ENCODE data around the gene TNS1. TPM values are rescaled to one million over a fixed set of nuclear protein-coding genes. Genes with fewer than 3 reads are reported as not detected.

Gene TNS1
- total RNA-seq, 1 experiment from 2014 or later: 6.2 TPM

GRCh38 chr2:217988014-217988839 is 14.6 kb downstream of the TNS1 start:
- intact Hi-C loops (cut with micrococcal nuclease): loop anchor here (1.0 to 5.0 kb wide), 5 partner anchors 40 to 203 kb away; no protein-coding TSS in a partner anchor
- ChIA-PET RAD21 (ENCODE audit: low non-redundant PET in 1 of 2, low total read pairs in 2 of 2, uncharacterized antibody in 2 of 2, unreplicated experiment in 2 of 2) (interaction anchor here in 1 of 2 experiments (1.0 to 1.3 kb wide), 2 partner anchors 102 to 203 kb away, joined by 4 to 5 read pairs; no protein-coding TSS in a partner anchor), CTCF (interaction anchor here (1.3 to 1.8 kb wide), 3 partner anchors 101 to 202 kb away, joined by 6 to 26 read pairs (median 6); no protein-coding TSS in a partner anchor), POLR2A (interaction anchor here (1.0 kb wide), 1 partner anchor 202 kb away, joined by 4 read pairs; no protein-coding TSS in a partner anchor)
- Histone ChIP-seq H3K27ac (ENCODE audit: low read depth, low read length) (peak overlapping the region; percentile 21; the same call in 1 of the 2 replicates), H3K36me3 (ENCODE audit: control insufficient read depth in 1 of 2, insufficient read depth in 2 of 2, low read length in 2 of 2) (no peaks in the 10 kb centered on the region), H2AFZ (ENCODE audit: low read depth, low read length, poor library complexity, severe bottlenecking) (no peak overlapping the region), H3K27me3 (ENCODE audit: insufficient read depth, low read length) (no peaks in the 10 kb centered on the region), H3K9me2 (ENCODE audit: insufficient read depth) (no peaks in the 10 kb centered on the region), H3K4me1 (ENCODE audit: control insufficient read depth in 1 of 2, insufficient read depth in 2 of 2, low read length in 2 of 2) (peaks cover 10 to 17% of the 10 kb centered on the region in 2 experiments), H3K9me3 (ENCODE audit: control insufficient read depth in 1 of 2, insufficient read depth in 1 of 2, low read depth in 1 of 2, low read length in 2 of 2) (no peaks in the 10 kb centered on the region), H4K20me1 (ENCODE audit: insufficient read depth) (no peaks in the 10 kb centered on the region), H3K4me3 (replicated peaks in 1 of 2; ENCODE audit: low read depth in 1 of 2, low read length in 2 of 2) (peak overlapping the region; percentile 6 to 46), H3K4me2 (ENCODE audit: low read length) (peak overlapping the region; percentile 78), H3K79me2 (ENCODE audit: insufficient read depth, low read length) (no peaks in the 10 kb centered on the region), H3K9ac (ENCODE audit: low read length) (peak overlapping the region; percentile 24; the same call in 1 of the 2 replicates)
- TF ChIP-seq POLR2AphosphoS5 (IDR thresholded peaks at IDR 0.05; ENCODE audit: low read depth, low read length): peak; percentile 38
- TF ChIP-seq YY1 (IDR thresholded peaks at IDR 0.05; ENCODE audit: extremely low read depth, insufficient replicate concordance, low read depth, low read length): peak; percentile 24
- TF ChIP-seq RAD21 (IDR thresholded peaks at IDR 0.05; ENCODE audit: low read depth): peak; percentile 89
- no peak for TF ChIP-seq SIN3A (IDR thresholded peaks at IDR 0.05; ENCODE audit: low read depth)
- peak; percentile 88 for TF ChIP-seq SP1 (IDR thresholded peaks at IDR 0.05; ENCODE audit: low read depth)
- no peak for TF ChIP-seq EGR1 (IDR thresholded peaks at IDR 0.05; ENCODE audit: low read depth)
- peak; percentile 79 to 85 (median 84) for TF ChIP-seq CTCF (IDR thresholded peaks at IDR 0.05 in 2 of 3, conservative IDR thresholded peaks at IDR 0.05 in 1 of 3; ENCODE audit: borderline replicate concordance in 1 of 3, insufficient read depth in 1 of 3, low read depth in 2 of 3, low read length in 2 of 3)
- DNase-seq (ENCODE audit: low read depth, low spot score) (peak; percentile 78), ATAC-seq (peak; percentile 91)
- no TSS peak for BruUV-seq (replicated peaks)

Data from HCT116 (cell line).